ENCODE data around the gene GNAI3. TPM values are rescaled to one million over a fixed set of nuclear protein-coding genes. Genes with fewer than 3 reads are reported as not detected.

GNAI3 gene
- total RNA-seq, 2 experiments from 2014 or later: 8.4 TPM

- no peaks in the 10 kb centered on the region for H3K9me3 Mint-ChIP-seq
Observed at GRCh38 chr1:109532365-109533136, 15.9 kb upstream of the GNAI3 start.

GRCh38 chr1:109534307-109534858 is 14.0 kb upstream of the GNAI3 start:
- Mint-ChIP-seq H3K4me3 (no peak overlapping the region), H3K36me3 (no peaks in the 10 kb centered on the region), H3K27me3 (no peaks in the 10 kb centered on the region), H3K9me3 (no peaks in the 10 kb centered on the region), H3K4me1 (peaks cover 20% of the 10 kb centered on the region), H3K27ac (no peak overlapping the region)
- no peak for DNase-seq

More at GRCh38 chr1:109532365-109533136, 15.9 kb upstream of the GNAI3 start:
- peak; percentile 89 for DNase-seq
- H3K4me1 Mint-ChIP-seq: peaks cover 20% of the 10 kb centered on the region
- H3K27ac Mint-ChIP-seq: peak overlapping the region; percentile 86
- H3K36me3 Mint-ChIP-seq: no peaks in the 10 kb centered on the region
- peak overlapping the region; percentile 57 for H3K4me3 Mint-ChIP-seq
- H3K27me3 Mint-ChIP-seq: no peaks in the 10 kb centered on the region

GRCh38 chr1:109535481-109535880 is 12.9 kb upstream of the GNAI3 start:
- H3K4me1 Mint-ChIP-seq: peaks cover 16% of the 10 kb centered on the region
- H3K9me3 Mint-ChIP-seq: no peaks in the 10 kb centered on the region

GRCh38 chr1:109535971-109536491 is 12.4 kb upstream of the GNAI3 start:
- no peaks in the 10 kb centered on the region for H3K27me3 Mint-ChIP-seq
- no peak for DNase-seq
- no peak overlapping the region for H3K4me3 Mint-ChIP-seq
- no peaks in the 10 kb centered on the region for H3K36me3 Mint-ChIP-seq
- H3K9me3 Mint-ChIP-seq: no peaks in the 10 kb centered on the region
- H3K27ac Mint-ChIP-seq: no peak overlapping the region
- H3K4me1 Mint-ChIP-seq: peaks cover 12% of the 10 kb centered on the region

More at GRCh38 chr1:109535481-109535880, 12.9 kb upstream of the GNAI3 start:
- Mint-ChIP-seq H3K27ac (no peak overlapping the region), H3K36me3 (no peaks in the 10 kb centered on the region), H3K4me3 (no peak overlapping the region), H3K27me3 (no peaks in the 10 kb centered on the region)
- DNase-seq: no peak

GRCh38 chr1:109537450-109538178 is 10.8 kb upstream of the GNAI3 start:
- Mint-ChIP-seq H3K4me1 (peaks cover 2% of the 10 kb centered on the region), H3K27me3 (no peaks in the 10 kb centered on the region), H3K36me3 (no peaks in the 10 kb centered on the region), H3K4me3 (no peak overlapping the region), H3K9me3 (no peaks in the 10 kb centered on the region), H3K27ac (no peak overlapping the region)
- DNase-seq: no peak

- Mint-ChIP-seq H3K27ac (no peak overlapping the region), H3K4me1 (no peaks in the 10 kb centered on the region), H3K9me3 (no peaks in the 10 kb centered on the region), H3K27me3 (no peaks in the 10 kb centered on the region), H3K36me3 (no peaks in the 10 kb centered on the region), H3K4me3 (no peak overlapping the region)
- no peak for DNase-seq
Observed at GRCh38 chr1:109538827-109539555, 9.4 kb upstream of the GNAI3 start.

- no peaks in the 10 kb centered on the region for H3K36me3 Mint-ChIP-seq
- H3K27me3 Mint-ChIP-seq: no peaks in the 10 kb centered on the region
Observed at GRCh38 chr1:109539676-109540075, 8.7 kb upstream of the GNAI3 start, which contains the start of gene GPR61. Gene GPR61 (plus strand): TSS chr1:109539872. CDS start chr1:109543023, 3,151 bp downstream.

GRCh38 chr1:109541102-109541501 is 7.3 kb upstream of the GNAI3 start:
- no peak for DNase-seq
- no peaks in the 10 kb centered on the region for H3K9me3 Mint-ChIP-seq
- no peaks in the 10 kb centered on the region for H3K36me3 Mint-ChIP-seq
- no peaks in the 10 kb centered on the region for H3K27me3 Mint-ChIP-seq
- no peak overlapping the region for H3K4me3 Mint-ChIP-seq
- H3K4me1 Mint-ChIP-seq: no peaks in the 10 kb centered on the region
- H3K27ac Mint-ChIP-seq: no peak overlapping the region

More at GRCh38 chr1:109539676-109540075, 8.7 kb upstream of the GNAI3 start, which contains the start of gene GPR61:
- H3K27ac Mint-ChIP-seq: no peak within 1 kb of the TSS
- H3K4me3 Mint-ChIP-seq: no peak within 1 kb of the TSS
- no peaks in the 10 kb centered on the region for H3K9me3 Mint-ChIP-seq
- H3K4me1 Mint-ChIP-seq: no peaks in the 10 kb centered on the region
- DNase-seq: no peak

GRCh38 chr1:109542657-109543056 is 5.8 kb upstream of the GNAI3 start:
- Mint-ChIP-seq H3K27me3 (no peaks in the 10 kb centered on the region), H3K27ac (no peak overlapping the region), H3K9me3 (no peaks in the 10 kb centered on the region), H3K4me1 (peaks cover 10% of the 10 kb centered on the region), H3K36me3 (no peaks in the 10 kb centered on the region), H3K4me3 (no peak overlapping the region)
- no peak for DNase-seq

DNA sequence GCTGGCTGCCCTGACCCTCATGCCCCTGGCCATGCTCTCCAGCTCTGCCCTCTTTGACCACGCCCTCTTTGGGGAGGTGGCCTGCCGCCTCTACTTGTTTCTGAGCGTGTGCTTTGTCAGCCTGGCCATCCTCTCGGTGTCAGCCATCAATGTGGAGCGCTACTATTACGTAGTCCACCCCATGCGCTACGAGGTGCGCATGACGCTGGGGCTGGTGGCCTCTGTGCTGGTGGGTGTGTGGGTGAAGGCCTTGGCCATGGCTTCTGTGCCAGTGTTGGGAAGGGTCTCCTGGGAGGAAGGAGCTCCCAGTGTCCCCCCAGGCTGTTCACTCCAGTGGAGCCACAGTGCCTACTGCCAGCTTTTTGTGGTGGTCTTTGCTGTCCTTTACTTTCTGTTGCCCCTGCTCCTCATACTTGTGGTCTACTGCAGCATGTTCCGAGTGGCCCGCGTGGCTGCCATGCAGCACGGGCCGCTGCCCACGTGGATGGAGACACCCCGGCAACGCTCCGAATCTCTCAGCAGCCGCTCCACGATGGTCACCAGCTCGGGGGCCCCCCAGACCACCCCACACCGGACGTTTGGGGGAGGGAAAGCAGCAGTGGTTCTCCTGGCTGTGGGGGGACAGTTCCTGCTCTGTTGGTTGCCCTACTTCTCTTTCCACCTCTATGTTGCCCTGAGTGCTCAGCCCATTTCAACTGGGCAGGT is 5.0 kb upstream of the GNAI3 start:
- Mint-ChIP-seq H3K4me3 (no peak overlapping the region), H3K27ac (no peak overlapping the region), H3K27me3 (no peaks in the 10 kb centered on the region), H3K4me1 (peaks cover 13% of the 10 kb centered on the region), H3K9me3 (no peaks in the 10 kb centered on the region), H3K36me3 (no peaks in the 10 kb centered on the region)
- DNase-seq: no peak

GRCh38 chr1:109543988-109544735 is 4.3 kb upstream of the GNAI3 start:
- H3K9me3 Mint-ChIP-seq: no peaks in the 10 kb centered on the region
- H3K27ac Mint-ChIP-seq: no peak overlapping the region
- H3K36me3 Mint-ChIP-seq: no peaks in the 10 kb centered on the region
- H3K27me3 Mint-ChIP-seq: no peaks in the 10 kb centered on the region
- no peak overlapping the region for H3K4me3 Mint-ChIP-seq
- DNase-seq: no peak
- H3K4me1 Mint-ChIP-seq: peaks cover 14% of the 10 kb centered on the region

- Mint-ChIP-seq H3K27ac (peak overlapping the region; percentile 97), H3K4me1 (peaks cover 31% of the 10 kb centered on the region), H3K36me3 (no peaks in the 10 kb centered on the region), H3K27me3 (no peaks in the 10 kb centered on the region), H3K9me3 (no peaks in the 10 kb centered on the region), H3K4me3 (peak overlapping the region; percentile 96)
- peak; percentile 81 for DNase-seq
Observed at GRCh38 chr1:109546311-109547109, 1.9 kb upstream of the GNAI3 start.

All from activated naive CD8-positive, alpha-beta T cell treated with anti-CD3 and anti-CD28 coated beads for 36 hours (primary cell).